ENCODE data around the gene TMEM91. TPM values are rescaled to one million over a fixed set of nuclear protein-coding genes. Genes with fewer than 3 reads are reported as not detected.
"Not testable (repeated sequence)": the region's sequence is repeated elsewhere in the genome, so short reads cannot be mapped to it uniquely, and the experiment has no call there.

TMEM91 gene
- total RNA-seq, 1 donor from 2014 or later: 2.2 TPM

DNA sequence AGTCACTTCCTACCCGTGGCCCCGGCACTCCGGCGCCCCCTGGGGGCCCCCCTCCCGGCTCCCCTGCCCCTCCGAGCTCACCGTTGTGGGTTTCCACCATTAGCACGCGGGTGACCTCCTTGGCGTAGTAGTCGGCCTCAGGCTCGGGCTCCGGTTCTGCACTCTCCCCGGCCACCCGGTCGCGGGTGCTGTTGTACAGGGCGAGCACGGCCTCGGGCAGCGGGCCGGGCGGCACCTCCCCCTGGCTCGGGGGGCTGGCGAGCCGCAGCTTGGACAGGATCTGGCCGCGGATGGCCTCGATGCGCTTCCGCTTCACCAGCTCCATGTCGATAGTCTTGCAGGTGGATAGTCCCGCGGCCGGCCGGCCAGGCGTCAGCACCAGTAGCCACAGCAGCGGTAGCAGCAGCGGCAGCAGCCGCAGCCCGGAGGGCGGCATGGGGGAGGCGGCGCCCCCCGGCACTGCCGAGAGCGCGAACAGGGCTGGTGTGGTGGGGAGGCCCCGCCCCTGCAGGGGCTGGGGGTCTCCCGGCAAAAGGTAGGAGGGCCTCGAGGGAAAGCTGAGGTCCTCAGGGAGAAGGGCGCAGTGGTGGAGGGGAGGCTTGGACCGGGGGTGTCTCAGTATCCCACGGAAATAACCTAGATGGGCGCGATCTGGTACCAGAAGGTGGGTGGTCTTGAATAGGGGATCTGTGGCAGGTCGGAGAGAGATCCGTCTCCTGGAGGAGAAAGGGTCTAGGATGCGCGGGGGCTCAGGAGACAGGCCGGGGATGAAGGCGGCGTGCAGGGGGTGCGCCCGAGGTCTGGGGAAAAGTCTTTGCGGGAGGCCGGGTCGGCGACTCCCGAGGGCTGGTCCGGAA is 23.5 kb upstream of the TMEM91 start:
- peak; percentile 66 to 75 for DNase-seq (ENCODE audit: low read depth in 2 of 2)

DNA sequence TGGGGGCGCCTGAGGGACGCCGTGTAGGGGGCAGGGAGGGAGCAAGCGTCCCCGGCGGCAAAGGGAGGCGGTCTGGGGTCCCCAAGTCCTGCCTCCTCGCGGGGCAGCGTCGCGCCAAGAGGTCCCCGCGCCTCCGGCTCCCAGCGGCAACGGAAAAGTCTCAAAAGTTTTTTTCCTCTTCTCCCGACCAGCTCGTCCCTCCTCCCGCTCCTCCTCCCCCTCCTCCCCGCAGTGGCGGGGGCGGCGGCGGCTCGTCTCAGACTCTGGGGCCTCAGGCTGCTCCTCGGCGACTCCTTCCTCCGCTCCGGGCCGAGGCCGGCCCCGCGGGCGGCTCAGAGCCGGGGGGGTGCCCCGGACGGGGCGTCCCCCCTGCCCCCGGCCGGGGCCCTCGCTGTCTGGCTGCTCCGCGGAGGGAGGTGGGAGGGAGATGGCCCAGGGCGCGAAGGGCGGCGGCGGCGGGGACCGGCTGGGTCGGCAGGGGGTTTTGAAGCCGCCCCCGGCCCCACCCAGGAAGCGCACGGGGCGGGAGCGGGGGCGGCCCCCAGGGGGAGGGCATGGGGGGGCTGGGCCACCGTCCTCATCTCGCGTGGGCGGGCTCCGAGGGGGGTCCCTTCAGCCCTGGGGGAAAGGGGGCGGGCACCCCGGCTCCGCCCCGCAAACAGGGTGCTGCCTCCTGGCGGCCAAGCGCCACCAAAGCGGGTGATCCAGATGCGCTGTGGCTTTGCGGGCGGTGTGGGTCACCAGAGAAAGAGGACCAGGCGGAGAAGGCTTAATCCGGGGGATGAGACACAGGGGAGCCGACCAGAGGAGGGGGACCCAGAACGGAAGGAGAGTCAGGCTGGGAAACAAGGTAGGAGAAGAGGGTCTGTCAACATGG is 22.6 kb upstream of the TMEM91 start, which contains the start of gene TGFB1:
TSS of gene TGFB1 (minus strand) at position 457 of the 877 bp plus-strand sequence. CDS start 878 bp downstream, outside the sequence.
- peak; percentile 87 to 92 for DNase-seq (ENCODE audit: low read depth in 2 of 2)

DNA sequence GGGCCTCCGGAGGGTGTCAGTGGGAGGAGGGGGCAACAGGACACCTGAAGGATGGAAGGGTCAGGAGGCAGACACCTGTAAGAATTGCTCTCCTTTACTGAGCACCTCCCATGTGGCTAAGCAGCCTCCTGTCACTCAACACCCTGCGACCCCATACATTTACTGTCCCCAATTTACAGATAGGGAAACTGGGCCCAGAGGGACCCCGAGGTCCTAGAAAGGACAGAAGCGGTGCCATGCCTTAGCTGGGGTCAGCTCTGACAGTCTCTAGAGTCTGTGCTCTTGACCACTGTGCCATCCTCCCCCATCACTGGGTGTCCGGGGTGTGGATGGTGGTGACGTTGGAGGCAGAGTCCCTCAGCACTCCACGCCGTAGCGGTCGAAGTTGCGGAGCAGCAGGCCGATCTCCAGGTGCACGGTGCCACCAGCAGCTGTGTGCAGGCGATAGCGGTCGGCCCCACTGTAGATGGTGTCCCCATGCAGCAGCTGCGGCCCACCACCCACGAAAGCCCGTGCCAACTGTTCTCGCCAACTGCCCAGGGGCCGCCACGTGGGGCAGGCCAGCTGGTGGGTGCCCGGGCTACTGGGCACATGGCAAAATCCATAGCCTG is 21.9 kb upstream of the TMEM91 start:
- no peak for DNase-seq (ENCODE audit: low read depth in 2 of 2)

DNA sequence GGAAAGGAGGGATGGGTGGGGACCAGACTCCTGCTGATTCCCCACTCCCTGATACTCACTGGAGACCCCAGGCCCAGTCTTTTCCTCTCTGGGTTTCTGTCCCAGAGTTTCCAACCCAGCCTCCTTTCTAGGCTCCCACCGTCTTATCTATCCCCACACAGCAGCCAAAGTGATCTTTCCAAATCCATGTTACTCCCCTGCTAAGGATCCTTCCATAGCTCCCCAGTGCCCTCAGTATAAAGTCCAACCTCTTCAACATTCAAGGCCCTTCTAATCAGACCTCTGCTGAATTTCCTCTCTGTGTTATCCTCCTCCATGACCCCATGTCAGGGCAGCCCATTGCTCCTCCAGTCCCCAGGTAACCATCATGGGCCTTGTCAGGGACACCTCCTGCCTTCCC is 21.3 kb upstream of the TMEM91 start:
- no peak for DNase-seq (ENCODE audit: low read depth in 2 of 2)

DNA sequence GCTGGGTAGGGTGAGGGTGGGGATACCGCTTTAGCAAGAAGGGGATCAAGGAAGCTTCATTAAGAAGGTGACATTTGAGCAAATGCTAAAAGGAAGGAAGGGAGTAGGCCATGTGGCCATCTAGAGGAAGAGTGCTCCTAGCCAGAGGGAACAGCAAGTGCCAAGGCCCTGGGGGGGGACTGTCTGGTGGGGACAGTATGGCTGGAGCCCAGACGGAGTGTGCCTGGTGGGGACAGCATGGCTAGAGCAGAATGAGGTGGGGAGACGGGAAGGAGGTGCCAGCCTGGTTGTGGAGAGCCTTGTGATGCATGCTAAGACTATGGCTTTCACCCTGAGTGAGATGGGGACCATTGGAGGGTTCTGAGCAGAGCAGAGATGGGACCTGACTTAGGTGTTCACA is 20.5 kb upstream of the TMEM91 start:
- no peak for DNase-seq (ENCODE audit: low read depth in 2 of 2)

DNA sequence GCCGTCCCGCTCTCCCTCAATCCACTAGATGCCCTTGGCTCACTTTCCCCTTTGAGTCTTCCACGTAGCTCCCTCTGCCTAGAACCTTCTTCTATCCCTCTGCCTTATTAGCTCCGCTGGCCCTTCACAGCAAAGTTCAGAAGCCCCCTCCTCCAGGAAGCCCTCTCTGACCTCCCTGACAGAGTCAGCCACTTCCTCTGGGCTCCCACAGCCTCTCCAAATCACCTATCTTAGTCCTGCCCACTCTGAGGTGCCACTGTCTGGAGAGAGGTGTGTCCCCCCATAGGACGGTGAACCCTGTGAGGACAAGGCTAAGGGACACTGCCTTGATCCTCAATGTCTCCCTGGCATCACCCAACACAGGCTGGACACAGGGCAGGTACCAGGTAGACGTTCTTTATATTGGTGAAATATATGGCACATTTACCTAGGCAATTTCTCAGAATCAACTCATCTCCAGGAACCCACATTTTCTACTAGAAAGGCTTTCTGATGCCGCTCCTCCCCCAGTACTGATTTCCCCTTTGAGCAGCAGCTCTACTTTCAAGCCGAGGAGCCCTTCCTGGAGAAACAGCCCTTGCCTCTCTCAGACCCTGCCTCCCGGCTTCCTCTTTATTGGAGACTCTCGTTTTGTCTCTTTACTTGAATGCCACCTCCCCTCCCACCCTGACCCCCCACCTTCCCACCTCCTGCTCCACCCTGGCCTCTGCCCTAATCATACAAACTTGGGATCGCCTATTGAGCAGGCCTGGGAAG is 19.2 kb upstream of the TMEM91 start:
- no peak for DNase-seq (ENCODE audit: low read depth in 2 of 2)

DNA sequence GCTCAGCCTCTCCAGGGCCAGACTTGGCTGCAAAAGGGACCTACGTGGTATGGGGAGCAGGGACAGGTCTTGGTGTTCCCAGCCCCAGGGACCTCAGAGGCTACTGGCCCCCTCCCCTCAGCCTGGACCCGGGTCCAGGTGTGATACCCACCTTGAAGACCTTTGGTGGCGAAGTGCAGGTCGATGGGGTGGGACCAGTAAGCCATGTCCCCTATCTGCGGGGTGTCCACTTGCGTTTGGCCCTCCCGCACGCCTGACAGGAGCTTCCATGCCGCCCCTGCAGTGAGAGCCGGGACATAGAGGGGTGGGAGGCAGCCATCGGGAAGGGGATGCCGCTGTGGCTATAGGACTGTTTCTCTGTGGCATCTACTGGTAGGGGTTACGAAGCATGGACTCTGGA is 18.6 kb upstream of the TMEM91 start:
- DNase-seq (ENCODE audit: low read depth in 2 of 2): no peak

DNA sequence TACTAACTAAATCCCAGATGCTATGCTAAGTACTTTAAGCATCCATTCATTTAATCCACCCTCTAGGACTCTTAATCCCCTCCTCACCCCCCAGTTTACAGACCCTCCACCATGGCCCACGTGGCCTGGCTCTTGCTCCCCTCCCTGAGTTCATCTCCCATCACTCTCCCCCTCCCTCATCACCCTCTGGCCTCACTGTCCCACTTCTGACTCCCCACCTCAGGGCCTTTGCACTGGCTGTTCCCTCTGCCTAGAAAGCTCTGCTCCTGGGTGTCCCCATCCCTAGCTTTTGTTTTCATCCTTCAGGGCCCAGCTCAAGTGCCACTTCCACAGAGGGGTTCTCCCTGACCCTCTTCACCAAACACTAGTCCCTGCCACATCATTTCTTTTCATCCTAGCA is 16.6 kb upstream of the TMEM91 start:
- DNase-seq (ENCODE audit: low read depth in 2 of 2): no peak

DNA sequence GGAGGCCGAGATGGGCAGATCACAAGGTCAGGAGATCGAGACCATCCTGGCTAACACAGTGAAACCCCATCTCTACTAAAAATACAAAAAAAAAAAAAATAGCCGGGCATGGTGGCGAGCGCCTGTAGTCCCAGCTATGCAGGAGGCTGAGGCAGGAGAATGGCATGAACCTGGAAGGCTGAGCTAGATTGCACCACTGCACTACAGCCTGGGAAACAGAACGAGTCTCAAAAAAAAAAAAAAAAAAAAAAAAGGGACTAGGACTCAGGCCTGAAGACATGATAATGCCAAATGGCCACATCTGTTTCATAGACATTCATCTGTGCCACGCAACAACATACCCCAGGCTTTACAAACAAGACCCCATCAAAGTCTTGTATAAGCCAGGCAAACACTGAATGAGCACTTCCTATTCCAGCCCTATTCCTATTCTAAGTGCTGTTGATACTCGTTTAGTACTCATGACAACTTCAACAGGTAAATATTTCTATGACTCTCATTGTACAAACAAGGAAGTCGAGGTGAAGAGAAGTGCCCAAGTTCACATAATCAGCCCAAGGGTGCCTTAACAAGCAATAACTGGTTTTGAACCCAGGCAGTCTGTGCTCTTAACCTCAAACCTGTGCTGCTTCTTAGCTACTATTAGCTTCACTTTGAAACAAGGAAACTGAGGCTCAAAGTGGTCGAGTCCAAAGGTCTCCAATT is 14.0 kb upstream of the TMEM91 start:
- DNase-seq (ENCODE audit: low read depth in 2 of 2): no peak

DNA sequence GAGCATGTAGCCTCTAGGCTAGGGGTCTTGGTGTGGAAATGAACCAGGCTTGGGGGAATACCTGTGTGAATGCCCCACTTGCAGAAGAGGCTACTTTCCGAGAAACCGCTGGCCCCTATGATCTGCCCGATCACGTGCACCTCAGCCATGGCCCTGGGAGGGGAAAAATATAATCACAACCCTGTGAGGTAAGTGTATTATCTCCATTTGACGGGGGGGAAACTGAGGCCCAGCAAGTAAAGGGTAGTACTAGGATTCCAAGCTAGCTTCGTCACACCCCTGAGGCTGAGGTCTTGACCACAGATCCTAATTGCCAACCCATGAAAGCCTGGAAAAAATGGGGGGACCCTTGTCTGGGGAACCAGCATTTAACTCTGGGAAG is 13.0 kb upstream of the TMEM91 start:
- DNase-seq (ENCODE audit: low read depth in 2 of 2): no peak

DNA sequence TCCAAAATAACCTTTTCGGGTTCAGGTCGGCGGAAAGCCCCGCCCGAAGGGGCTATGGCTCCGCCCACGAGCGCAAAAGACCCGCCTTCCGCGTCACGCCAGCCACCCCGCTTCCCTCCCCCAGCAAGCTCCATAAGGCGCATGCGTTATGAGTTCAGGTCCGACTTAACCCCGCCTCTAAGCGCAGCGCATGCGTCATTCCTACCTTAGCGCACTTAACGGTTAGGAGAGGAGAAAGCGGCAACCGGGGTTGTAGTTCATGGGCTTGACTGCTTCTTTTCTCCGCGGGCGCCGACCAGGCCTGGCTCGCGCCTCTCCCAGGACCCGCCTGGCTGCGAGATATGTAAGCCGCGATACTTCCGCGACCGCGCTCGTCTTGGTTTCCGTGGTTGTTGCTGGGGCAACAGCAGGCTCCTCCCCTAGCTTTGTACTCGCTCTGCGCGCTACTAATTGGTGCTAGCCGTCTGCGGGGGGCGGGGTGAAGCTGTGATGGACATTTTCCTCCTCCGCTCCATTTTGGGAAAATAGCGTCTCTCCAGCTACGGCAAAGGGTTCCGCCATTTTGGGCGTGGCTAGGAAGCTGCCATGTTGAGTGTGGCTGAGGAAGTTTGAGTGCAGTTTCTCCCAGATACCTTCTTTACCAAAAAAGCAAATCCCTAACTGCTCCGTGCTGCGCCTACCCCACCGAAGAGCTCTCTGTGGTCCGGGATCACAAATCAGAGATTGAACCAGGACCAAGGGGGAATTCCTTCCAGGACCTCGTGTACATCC is 12.4 kb upstream of the TMEM91 start, which contains the start of gene B9D2:
TSS of gene B9D2 (minus strand) at position 397 of the 771 bp plus-strand sequence. CDS start 630 bp downstream, outside the sequence.
- DNase-seq (ENCODE audit: low read depth in 2 of 2): peak; percentile 98 to 99

DNA sequence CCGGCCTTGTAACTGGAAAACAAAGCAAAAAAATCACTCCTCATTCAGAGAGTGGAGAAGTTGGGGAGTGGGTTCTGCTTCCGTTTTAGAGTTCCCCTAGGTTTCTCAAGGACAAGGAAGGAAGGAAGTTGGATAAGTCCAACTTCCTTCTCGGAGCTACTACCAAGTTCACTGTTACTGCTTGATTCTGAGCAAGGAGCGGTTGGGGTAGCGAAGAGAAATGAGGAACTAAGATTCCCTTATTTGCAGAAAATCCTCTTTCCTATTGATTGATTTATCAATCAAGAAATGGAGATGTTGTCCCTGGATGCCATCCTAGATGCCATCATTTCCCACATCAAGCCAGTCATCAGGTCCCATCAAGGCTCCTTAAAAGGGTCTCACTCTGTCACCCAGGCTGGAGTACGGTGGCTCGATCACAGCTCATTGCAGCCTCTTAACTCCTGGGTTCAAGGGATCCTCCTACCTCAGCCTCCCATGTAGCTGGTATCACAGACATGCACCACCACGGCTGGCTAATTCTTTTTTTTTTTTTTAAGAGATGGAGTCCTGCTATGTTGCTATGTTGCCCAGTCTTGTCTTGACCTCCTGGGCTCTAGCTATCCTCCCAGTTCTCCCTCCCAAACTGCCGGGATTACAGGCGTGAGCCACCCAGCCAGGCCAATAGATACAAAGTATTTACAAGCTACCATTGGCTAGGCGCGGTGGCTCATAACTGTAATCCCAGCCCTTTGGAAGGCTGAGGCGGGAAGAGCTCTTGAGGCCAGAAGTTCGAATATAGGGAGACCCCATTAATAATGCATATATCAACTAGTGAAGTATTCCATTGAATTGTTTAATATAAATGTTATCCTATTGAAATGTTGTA is 11.6 kb upstream of the TMEM91 start:
- no peak for DNase-seq (ENCODE audit: low read depth in 2 of 2)

DNA sequence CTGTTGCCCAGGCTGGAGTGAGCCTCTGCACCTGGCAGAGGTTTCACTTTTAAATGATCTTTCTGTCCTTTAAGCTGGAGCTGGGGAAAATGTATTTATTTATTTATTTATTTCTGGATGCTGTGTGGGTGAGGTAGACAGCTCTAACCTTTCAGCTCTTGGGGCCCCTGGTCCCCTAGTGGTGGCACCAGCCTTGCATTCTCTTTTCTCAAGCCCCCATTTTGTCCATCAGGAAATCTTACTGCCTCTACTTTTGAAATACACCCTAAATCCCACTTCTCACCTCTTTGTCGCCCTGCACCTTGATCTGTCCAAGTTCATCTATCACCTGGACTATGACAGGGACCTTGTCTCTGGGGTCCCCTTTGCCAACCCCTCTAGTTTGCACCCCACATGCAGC is 10.2 kb upstream of the TMEM91 start:
- DNase-seq (ENCODE audit: low read depth in 2 of 2): no peak

DNA sequence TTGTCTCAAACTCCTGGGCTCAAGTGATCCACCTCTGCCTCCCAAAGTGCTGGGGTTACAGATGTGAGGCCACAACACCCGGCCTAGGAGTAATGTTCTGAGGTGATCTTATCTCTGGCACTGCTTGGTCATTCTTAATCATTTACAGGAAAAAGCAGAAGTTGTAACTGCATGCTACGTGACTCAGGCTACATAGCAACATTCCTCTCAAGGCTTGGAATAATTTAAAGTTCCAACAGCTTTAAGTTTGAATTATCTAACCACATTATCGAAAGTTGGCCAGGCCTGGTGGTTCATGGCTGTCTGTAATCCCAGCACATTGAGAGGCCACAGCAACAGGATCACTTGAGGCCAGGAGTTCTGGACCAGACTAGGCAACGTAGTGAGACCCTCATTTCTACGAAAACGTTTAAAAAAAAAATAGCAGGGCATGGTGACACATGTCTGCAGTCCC is 8.5 kb upstream of the TMEM91 start:
- DNase-seq (ENCODE audit: low read depth in 2 of 2): peak in 1 of 2 donors; percentile 88

DNA sequence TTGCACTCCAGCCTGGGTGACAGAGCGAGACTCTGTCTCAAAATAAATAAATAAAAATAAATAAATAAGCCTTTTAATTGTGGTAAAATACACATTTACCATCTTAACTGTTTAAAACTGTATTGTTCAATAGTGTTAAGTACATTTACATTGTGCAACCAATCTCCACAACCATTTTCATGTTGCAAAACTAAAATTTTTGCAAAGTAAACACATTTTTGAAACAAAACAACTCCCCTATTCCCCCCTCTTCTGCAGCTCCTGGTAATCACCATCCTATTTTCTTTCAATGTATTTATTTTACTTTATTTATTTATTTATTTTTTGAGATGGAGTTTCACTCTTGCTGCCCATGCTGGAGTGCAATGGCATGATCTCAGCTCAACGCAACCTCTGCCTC is 6.6 kb upstream of the TMEM91 start:
- no peak for DNase-seq (ENCODE audit: low read depth in 2 of 2)

DNA sequence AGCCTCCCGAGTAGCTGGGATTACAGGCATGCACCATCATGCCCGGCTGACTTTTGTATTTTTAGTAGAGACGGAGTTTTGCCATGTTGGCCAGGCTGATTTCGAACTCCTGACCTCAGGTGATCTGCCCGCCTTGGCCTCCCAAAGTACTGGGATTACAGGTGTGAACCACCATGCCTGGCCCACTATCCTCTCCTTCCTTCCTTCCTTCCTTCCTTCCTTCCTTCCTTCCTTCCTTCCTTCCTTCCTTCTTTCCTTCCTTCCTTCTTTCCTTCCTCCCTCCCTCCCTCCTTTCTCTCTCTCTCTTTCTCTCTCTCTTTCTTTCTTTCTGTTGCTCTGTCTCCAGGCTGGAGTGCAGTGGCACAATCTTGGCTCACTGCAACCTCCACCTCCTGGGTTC is 5.2 kb upstream of the TMEM91 start:
- not testable (repeated sequence) for DNase-seq (ENCODE audit: low read depth in 2 of 2)

DNA sequence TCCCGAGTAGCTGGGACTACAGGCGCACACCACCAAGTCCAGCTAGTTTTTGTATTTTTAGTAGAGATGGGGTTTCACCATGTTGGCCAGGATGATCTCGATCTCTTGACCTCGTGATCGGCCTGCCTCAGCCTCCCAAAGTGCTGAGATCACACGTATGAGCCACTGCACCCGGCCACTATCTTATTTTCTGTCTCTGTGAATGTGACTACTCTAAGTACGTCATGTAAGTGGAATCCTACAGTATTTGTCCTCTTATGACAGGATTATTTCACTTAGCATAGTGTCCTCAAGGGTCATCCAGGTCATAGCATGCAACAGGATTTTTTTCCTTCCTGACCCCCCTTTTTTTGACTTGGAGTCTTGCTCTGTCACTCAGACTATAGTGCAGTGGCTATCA is 4.8 kb upstream of the TMEM91 start:
- no peak for DNase-seq (ENCODE audit: low read depth in 2 of 2)

DNA sequence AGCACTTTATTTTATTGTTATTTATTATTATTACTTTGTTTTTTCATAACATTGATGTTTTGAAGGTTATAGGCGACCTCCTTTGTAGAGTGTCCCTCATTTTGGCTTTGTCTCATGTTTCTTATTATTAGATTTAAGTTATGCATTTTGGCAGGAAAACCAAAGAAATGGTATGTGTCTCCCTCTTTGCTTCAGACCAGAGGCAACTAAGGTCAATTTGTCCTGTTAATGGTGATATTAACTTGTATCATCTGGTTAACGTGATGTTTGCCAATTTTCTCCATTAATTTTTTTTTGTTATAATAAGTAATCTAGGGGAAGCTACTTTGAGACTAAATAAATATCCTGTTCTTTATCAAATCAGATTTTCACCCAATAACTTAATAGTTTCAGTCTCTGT is 3.8 kb upstream of the TMEM91 start:
- DNase-seq (ENCODE audit: low read depth in 2 of 2): no peak

DNA sequence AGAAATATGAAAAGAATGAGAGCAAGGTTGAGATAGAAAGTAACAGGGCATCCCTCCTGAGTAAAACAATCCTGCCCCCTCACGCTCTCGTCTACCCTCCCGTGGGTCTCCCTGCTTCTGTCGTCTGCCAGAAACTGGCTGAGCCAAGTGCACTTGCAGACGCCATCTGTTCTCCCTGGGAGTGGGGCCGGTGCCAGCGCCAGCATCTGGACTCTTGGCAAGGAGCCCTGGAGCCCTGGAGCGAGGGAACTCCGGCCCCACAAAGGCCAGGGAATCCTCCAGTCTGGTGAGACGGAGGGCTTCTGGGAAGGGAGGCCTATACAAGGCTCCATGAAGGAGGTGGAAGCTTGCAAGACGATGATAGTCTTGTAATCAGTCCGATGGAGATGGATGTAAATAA is 2.3 kb upstream of the TMEM91 start:
- peak in 1 of 2 donors; percentile 87 for DNase-seq (ENCODE audit: low read depth in 2 of 2)

All from lung microvascular endothelial cell (primary cell).